Natural killer cell (primary cell): ENCODE measurements around the gene WLS. TPM values are rescaled to one million over a fixed set of nuclear protein-coding genes. Genes with fewer than 3 reads are reported as not detected.

Experiments
- ATAC-seq, 3 donors: fragments of 150-1000 bp in 2 of 3; fragments of 200-7000 bp in 1 of 3; cut with Tn5 transposase; 1 replicate in 1 of 3; 2 replicates in 2 of 3; pipeline ENCODE4 v1.10.0; 2021; ENCODE audit warnings: mild to moderate bottlenecking in 2 of 3, moderate library complexity in 2 of 3
- DNase-seq, 2 donors: peaks; one replicate each; pipeline versions ENCODE4 v3.0.0 to v3.0.0-alpha.2; 2013 to 2021; ENCODE audit warnings: mixed read lengths in 1 of 2
- H3K27ac ChIP-seq: one replicate; pipeline ENCODE4 v1.5.1; 2013; ENCODE audit warnings: mild to moderate bottlenecking, low read length
- H3K27me3 ChIP-seq: one replicate; pipeline ENCODE4 v1.6.1; 2013; ENCODE audit warnings: low read length; ENCODE audit not compliant: control insufficient read depth, insufficient read depth
- H3K36me3 ChIP-seq: one replicate; pipeline ENCODE4 v1.6.1; 2013; ENCODE audit warnings: low read length; ENCODE audit not compliant: control insufficient read depth, insufficient read depth
- H3K4me1 ChIP-seq: one replicate; pipeline ENCODE4 v1.6.1; 2013; ENCODE audit warnings: low read length; ENCODE audit not compliant: control insufficient read depth, insufficient read depth
- H3K4me3 ChIP-seq: one replicate; pipeline ENCODE4 v1.5.1; 2013; ENCODE audit warnings: low read length
- H3K9me3 ChIP-seq: one replicate; pipeline ENCODE4 v1.6.1; 2013; ENCODE audit warnings: low read length; ENCODE audit not compliant: control insufficient read depth, insufficient read depth
- H3K27ac Mint-ChIP-seq, 2 donors: one replicate each; pipeline ENCODE4 v1.8.0; 2022; ENCODE audit warnings: mild to moderate bottlenecking in 2 of 2, mixed read lengths in 2 of 2, moderate library complexity in 1 of 2
- H3K27me3 Mint-ChIP-seq, 2 donors: one replicate each; pipeline ENCODE4 v1.8.0; 2022; ENCODE audit warnings: low read depth in 2 of 2, mixed read lengths in 2 of 2
- H3K36me3 Mint-ChIP-seq: one replicate; pipeline ENCODE4 v1.8.0; 2022; ENCODE audit warnings: mixed read lengths
- H3K4me1 Mint-ChIP-seq, 2 donors: one replicate each; pipeline ENCODE4 v1.8.0; 2022; ENCODE audit warnings: mixed read lengths in 2 of 2
- H3K4me3 Mint-ChIP-seq: one replicate; pipeline ENCODE4 v1.8.0; 2022; ENCODE audit warnings: mild to moderate bottlenecking, moderate library complexity, mixed read lengths
- H3K9me3 Mint-ChIP-seq, 2 donors: one replicate each; pipeline ENCODE4 v1.8.0; 2022; ENCODE audit warnings: mixed read lengths in 2 of 2
- WGBS: methylation state at CpG from one replicate; pipeline ENCODE4 v1.1.7; 2013; ENCODE audit warnings: missing lambda C conversion rate; ENCODE audit not compliant: insufficient coverage; 5-methylcytosine and 5-hydroxymethylcytosine counted together
- intact Hi-C: fragments of 100-400 bp; cut with micrococcal nuclease; formaldehyde crosslinking; loops from one replicate; pipeline ENCODE4 v1.14.2; 2022
- total RNA-seq, 4 donors: library from RNA; stranded (reverse); fragments of 120-200 nt in 1 of 4; gene quantifications; one replicate each; pipeline versions ENCODE4 v1.2.3 to v1.2.4, GENCODE V29; 2013 to 2022
- TF ChIP-seq, protein P1 (sequence below): fragments of 200-600 bp; IDR thresholded peaks from one replicate; pipeline ENCODE4 v1.8.0; 2022; ENCODE audit warnings: antibody characterized with exemption

WLS gene
- total RNA-seq, 3 donors from 2014 or later (not counting 1 experiment from before 2014, with no cell fraction given): 0.75 to 1.4 TPM; not detected in 1

DNA sequence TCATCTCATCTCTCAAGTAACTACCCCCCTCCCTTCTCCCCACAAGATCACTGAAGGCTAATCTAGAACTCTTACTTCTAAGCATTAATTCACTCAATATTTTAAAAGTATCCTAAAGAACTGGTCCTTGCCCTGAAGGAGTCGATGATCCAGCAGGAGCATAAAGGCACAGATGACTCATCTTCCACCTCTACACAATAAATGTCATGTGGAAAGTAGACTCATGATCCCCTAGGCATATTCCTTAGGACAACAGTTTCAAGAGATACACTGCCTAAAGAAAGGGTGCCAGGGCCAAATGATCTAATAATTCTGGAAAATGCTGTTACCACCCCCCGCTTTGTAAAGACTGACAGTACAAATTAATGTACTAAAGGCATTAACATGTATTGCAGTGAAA, 96.1 kb downstream of the WLS start:
- WGBS: 95% methylated on average over 2 of the region's 2 CpGs
- H3K4me3 ChIP-seq: no peak overlapping the region
- DNase-seq (no peak), ATAC-seq (no peak)
- intact Hi-C loops: no loop called here
- H3K27ac Mint-ChIP-seq: no peak overlapping the region
- H3K36me3 ChIP-seq: no peaks in the 10 kb centered on the region
- TF ChIP-seq, protein P1, sequence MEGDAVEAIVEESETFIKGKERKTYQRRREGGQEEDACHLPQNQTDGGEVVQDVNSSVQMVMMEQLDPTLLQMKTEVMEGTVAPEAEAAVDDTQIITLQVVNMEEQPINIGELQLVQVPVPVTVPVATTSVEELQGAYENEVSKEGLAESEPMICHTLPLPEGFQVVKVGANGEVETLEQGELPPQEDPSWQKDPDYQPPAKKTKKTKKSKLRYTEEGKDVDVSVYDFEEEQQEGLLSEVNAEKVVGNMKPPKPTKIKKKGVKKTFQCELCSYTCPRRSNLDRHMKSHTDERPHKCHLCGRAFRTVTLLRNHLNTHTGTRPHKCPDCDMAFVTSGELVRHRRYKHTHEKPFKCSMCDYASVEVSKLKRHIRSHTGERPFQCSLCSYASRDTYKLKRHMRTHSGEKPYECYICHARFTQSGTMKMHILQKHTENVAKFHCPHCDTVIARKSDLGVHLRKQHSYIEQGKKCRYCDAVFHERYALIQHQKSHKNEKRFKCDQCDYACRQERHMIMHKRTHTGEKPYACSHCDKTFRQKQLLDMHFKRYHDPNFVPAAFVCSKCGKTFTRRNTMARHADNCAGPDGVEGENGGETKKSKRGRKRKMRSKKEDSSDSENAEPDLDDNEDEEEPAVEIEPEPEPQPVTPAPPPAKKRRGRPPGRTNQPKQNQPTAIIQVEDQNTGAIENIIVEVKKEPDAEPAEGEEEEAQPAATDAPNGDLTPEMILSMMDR: no peak
- H3K36me3 Mint-ChIP-seq: no peaks in the 10 kb centered on the region
- H3K4me1 Mint-ChIP-seq: no peaks in the 10 kb centered on the region
- H3K27me3 Mint-ChIP-seq: peaks cover 0 to 4% of the 10 kb centered on the region in 2 donors
- no peaks in the 10 kb centered on the region for H3K4me1 ChIP-seq
- no peaks in the 10 kb centered on the region for H3K9me3 ChIP-seq
- no peak overlapping the region for H3K27ac ChIP-seq
- no peak overlapping the region for H3K4me3 Mint-ChIP-seq
- no peaks in the 10 kb centered on the region for H3K27me3 ChIP-seq
- H3K9me3 Mint-ChIP-seq: no peaks in the 10 kb centered on the region

DNA sequence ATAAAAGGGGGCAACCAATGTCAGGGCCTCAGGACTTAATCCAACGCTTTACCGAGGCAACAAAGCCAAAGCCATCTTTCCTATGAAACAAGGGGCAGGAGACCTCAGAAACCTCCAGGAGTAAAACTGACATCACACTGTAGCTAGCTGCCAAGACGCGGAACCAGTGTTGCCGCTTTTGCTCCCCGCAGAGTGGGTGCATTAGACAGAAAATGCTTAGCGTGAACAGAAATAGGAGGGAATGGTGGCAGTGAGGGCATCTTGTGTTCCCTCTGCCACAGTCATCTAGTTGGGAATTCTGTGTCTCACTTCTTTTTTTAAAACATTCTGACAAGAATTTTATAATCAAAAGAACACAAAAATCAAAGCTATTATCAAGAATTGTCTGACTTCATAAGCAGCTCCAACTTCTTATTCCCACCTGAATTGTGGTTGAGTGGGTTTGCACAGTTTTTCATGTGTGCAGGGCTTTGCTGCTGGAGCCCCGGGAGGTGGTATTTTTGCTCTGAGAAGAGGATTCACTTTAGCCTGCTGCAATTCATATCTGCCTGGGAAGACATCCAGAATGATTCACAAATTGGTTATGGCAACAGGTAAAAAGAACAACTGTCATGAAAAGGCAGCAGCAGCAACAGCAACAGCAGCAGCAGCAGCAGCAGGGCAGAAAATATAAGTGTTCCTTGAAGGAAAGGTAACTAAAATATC, 99.7 kb downstream of the WLS start:
- ATAC-seq: no peak
- H3K9me3 Mint-ChIP-seq: no peaks in the 10 kb centered on the region
- no peaks in the 10 kb centered on the region for H3K27me3 Mint-ChIP-seq
- H3K36me3 Mint-ChIP-seq: no peaks in the 10 kb centered on the region
- H3K36me3 ChIP-seq: no peaks in the 10 kb centered on the region
- intact Hi-C loops: no loop called here
- no peak overlapping the region for H3K4me3 ChIP-seq
- H3K4me3 Mint-ChIP-seq: no peak overlapping the region
- no peak overlapping the region for H3K27ac Mint-ChIP-seq
- no peaks in the 10 kb centered on the region for H3K9me3 ChIP-seq
- no peaks in the 10 kb centered on the region for H3K27me3 ChIP-seq
- no peaks in the 10 kb centered on the region for H3K4me1 ChIP-seq
- 87% methylated on average over 8 of the region's 8 CpGs for WGBS
- no peaks in the 10 kb centered on the region for H3K4me1 Mint-ChIP-seq
- TF ChIP-seq, protein P1: no peak
- DNase-seq: no peak
- H3K27ac ChIP-seq: no peak overlapping the region

DNA sequence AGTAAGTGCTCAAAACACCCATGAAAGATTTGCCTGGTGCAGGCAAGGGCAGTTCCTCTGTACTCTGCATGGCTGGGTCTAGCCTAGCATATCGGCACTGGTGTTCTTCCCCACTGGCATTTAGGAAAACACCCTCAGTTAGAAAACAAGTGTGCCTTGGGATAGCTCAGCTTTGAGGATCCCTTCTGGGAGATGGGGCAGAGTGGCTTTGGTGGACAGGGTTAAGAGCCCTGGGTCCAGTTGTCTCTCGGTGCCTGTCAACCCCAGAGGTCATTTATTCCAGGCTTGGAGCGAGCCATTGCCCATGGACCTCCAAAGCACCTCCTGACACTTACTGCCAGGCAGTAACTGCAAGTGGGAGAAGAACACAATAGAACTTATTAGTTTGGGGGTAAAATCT, 101.1 kb downstream of the WLS start:
- H3K27ac Mint-ChIP-seq: no peak overlapping the region

More for the DNA sequence above, 101.1 kb downstream of the WLS start:
- H3K36me3 ChIP-seq: no peaks in the 10 kb centered on the region
- Mint-ChIP-seq H3K4me3 (no peak overlapping the region), H3K36me3 (no peaks in the 10 kb centered on the region), H3K9me3 (no peaks in the 10 kb centered on the region), H3K27me3 (no peaks in the 10 kb centered on the region), H3K4me1 (no peaks in the 10 kb centered on the region)
- DNase-seq (no peak), ATAC-seq (no peak)
- H3K4me3 ChIP-seq: no peak overlapping the region
- intact Hi-C loops: no loop called here
- TF ChIP-seq, protein P1: no peak
- no peaks in the 10 kb centered on the region for H3K27me3 ChIP-seq
- H3K27ac ChIP-seq: no peak overlapping the region
- 88% methylated on average over 3 of the region's 3 CpGs for WGBS
- H3K4me1 ChIP-seq: no peaks in the 10 kb centered on the region
- H3K9me3 ChIP-seq: no peaks in the 10 kb centered on the region
